Measurements from ENCODE around the gene RUNX2.

DNA sequence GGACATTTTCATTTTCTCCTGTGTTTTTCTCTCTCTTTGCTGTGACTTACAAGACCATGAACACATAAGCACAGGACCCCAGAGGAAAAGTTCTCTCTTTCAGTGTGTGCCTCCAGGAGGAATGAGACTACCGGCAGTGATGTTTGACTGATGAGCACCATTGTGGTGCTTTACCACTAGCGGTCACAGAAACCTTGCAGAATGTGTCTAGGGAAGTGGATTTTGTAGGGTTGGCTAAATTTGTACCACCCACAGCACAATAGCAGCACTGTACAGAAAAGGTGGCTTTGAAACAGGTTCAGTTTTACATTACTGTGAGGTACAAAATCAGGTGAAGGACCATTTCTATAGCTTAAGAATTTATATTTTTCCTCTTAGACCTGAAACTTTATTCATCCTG lies 351.5 kb downstream of the RUNX2 start:
- no peak for TF ChIP-seq CREB1 (CRISPR knock-in tag; IDR thresholded peaks at IDR 0.05; ENCODE audit: low read depth)
- TF ChIP-seq JUNB (IDR thresholded peaks at IDR 0.05; ENCODE audit: unreplicated experiment): no peak
- TF ChIP-seq, protein P1, sequence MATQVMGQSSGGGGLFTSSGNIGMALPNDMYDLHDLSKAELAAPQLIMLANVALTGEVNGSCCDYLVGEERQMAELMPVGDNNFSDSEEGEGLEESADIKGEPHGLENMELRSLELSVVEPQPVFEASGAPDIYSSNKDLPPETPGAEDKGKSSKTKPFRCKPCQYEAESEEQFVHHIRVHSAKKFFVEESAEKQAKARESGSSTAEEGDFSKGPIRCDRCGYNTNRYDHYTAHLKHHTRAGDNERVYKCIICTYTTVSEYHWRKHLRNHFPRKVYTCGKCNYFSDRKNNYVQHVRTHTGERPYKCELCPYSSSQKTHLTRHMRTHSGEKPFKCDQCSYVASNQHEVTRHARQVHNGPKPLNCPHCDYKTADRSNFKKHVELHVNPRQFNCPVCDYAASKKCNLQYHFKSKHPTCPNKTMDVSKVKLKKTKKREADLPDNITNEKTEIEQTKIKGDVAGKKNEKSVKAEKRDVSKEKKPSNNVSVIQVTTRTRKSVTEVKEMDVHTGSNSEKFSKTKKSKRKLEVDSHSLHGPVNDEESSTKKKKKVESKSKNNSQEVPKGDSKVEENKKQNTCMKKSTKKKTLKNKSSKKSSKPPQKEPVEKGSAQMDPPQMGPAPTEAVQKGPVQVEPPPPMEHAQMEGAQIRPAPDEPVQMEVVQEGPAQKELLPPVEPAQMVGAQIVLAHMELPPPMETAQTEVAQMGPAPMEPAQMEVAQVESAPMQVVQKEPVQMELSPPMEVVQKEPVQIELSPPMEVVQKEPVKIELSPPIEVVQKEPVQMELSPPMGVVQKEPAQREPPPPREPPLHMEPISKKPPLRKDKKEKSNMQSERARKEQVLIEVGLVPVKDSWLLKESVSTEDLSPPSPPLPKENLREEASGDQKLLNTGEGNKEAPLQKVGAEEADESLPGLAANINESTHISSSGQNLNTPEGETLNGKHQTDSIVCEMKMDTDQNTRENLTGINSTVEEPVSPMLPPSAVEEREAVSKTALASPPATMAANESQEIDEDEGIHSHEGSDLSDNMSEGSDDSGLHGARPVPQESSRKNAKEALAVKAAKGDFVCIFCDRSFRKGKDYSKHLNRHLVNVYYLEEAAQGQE (IDR thresholded peaks at IDR 0.05; ENCODE audit: unreplicated experiment): no peak
- no peak for TF ChIP-seq CTCF (conservative IDR thresholded peaks at IDR 0.05; ENCODE audit: low read depth in 2 of 2)
- TF ChIP-seq EZH2 (IDR thresholded peaks at IDR 0.05; ENCODE audit: low read depth, unreplicated experiment): no peak
- no peak for TF ChIP-seq POLR2AphosphoS5 (IDR thresholded peaks at IDR 0.05; ENCODE audit: low read depth)
- TF ChIP-seq STAT1 (IDR thresholded peaks at IDR 0.05; ENCODE audit: unreplicated experiment): no peak
